ENCODE results near the gene GALNT11.

The GALNT11 gene

GRCh38 chr7:152128741-152129461 lies 103.4 kb downstream of the GALNT11 start:
- Histone ChIP-seq H4K20me1 (ENCODE audit: control insufficient read depth, insufficient read depth, low read depth, low read length) (no peaks in the 10 kb centered on the region), H3K36me3 (ENCODE audit: control insufficient read depth, low read length) (peaks cover 81% of the 10 kb centered on the region), H3K27ac (ENCODE audit: low read depth, low read length) (no peak overlapping the region), H3K79me2 (ENCODE audit: control insufficient read depth, low read length) (no peaks in the 10 kb centered on the region), H3K4me1 (ENCODE audit: control insufficient read depth, low read length) (no peaks in the 10 kb centered on the region), H3K9me3 (ENCODE audit: control insufficient read depth, insufficient read depth, low read length) (peaks cover 3% of the 10 kb centered on the region; the same call in 1 of the 2 replicates), H3F3A (ENCODE audit: control insufficient read depth, insufficient read depth) (no peaks in the 10 kb centered on the region), H3K4me3 (ENCODE audit: low read length) (no peak overlapping the region), H3K27me3 (ENCODE audit: control insufficient read depth, low read length) (no peaks in the 10 kb centered on the region), H3K9me2 (replicated peaks; ENCODE audit: control insufficient read depth, low read length) (no peaks in the 10 kb centered on the region), H3K4me2 (ENCODE audit: low read length) (no peak overlapping the region)
- TF ChIP-seq EZH2phosphoT487 (IDR thresholded peaks at IDR 0.05; ENCODE audit: borderline replicate concordance, low read length), result no peak
- no peak for TF ChIP-seq CTCF (IDR thresholded peaks at IDR 0.05; ENCODE audit: low read depth, low read length, poor library complexity, severe bottlenecking)

GRCh38 chr7:152129682-152130081 lies 104.2 kb downstream of the GALNT11 start:
- Histone ChIP-seq H3K27ac (ENCODE audit: low read depth, low read length) (no peak overlapping the region), H3K79me2 (ENCODE audit: control insufficient read depth, low read length) (no peaks in the 10 kb centered on the region), H3K4me3 (ENCODE audit: low read length) (no peak overlapping the region), H3K4me1 (ENCODE audit: control insufficient read depth, low read length) (no peaks in the 10 kb centered on the region), H3K4me2 (ENCODE audit: low read length) (no peak overlapping the region), H3K36me3 (ENCODE audit: control insufficient read depth, low read length) (peaks cover 79% of the 10 kb centered on the region), H4K20me1 (ENCODE audit: control insufficient read depth, insufficient read depth, low read depth, low read length) (no peaks in the 10 kb centered on the region), H3K9me2 (replicated peaks; ENCODE audit: control insufficient read depth, low read length) (no peaks in the 10 kb centered on the region), H3K9me3 (ENCODE audit: control insufficient read depth, insufficient read depth, low read length) (peaks cover 3% of the 10 kb centered on the region; the same call in 1 of the 2 replicates), H3K27me3 (ENCODE audit: control insufficient read depth, low read length) (no peaks in the 10 kb centered on the region), H3F3A (ENCODE audit: control insufficient read depth, insufficient read depth) (peaks cover under 1% of the 10 kb centered on the region; the same call in 1 of the 2 replicates)
- TF ChIP-seq CTCF (IDR thresholded peaks at IDR 0.05; ENCODE audit: low read depth, low read length, poor library complexity, severe bottlenecking) (no peak), EZH2phosphoT487 (IDR thresholded peaks at IDR 0.05; ENCODE audit: borderline replicate concordance, low read length) (no peak)

GRCh38 chr7:152130658-152131590 lies 105.5 kb downstream of the GALNT11 start:
- Histone ChIP-seq H3K4me2 (ENCODE audit: low read length) (no peak overlapping the region), H3K4me3 (ENCODE audit: low read length) (no peak overlapping the region), H3F3A (ENCODE audit: control insufficient read depth, insufficient read depth) (peaks cover 2% of the 10 kb centered on the region; the same call in 1 of the 2 replicates), H3K9me3 (ENCODE audit: control insufficient read depth, insufficient read depth, low read length) (no peaks in the 10 kb centered on the region), H3K9me2 (replicated peaks; ENCODE audit: control insufficient read depth, low read length) (no peaks in the 10 kb centered on the region), H3K27ac (ENCODE audit: low read depth, low read length) (no peak overlapping the region), H4K20me1 (ENCODE audit: control insufficient read depth, insufficient read depth, low read depth, low read length) (no peaks in the 10 kb centered on the region), H3K4me1 (ENCODE audit: control insufficient read depth, low read length) (no peaks in the 10 kb centered on the region), H3K27me3 (ENCODE audit: control insufficient read depth, low read length) (no peaks in the 10 kb centered on the region), H3K79me2 (ENCODE audit: control insufficient read depth, low read length) (no peaks in the 10 kb centered on the region), H3K36me3 (ENCODE audit: control insufficient read depth, low read length) (peaks cover 72% of the 10 kb centered on the region)
- TF ChIP-seq EZH2phosphoT487 (IDR thresholded peaks at IDR 0.05; ENCODE audit: borderline replicate concordance, low read length) (no peak), CTCF (IDR thresholded peaks at IDR 0.05; ENCODE audit: low read depth, low read length, poor library complexity, severe bottlenecking) (no peak)

Data from DOHH2 (cell line).